Neural crest cell (in vitro differentiated cells): Measurements from ENCODE around the gene TRH. TPM values are rescaled to one million over a fixed set of nuclear protein-coding genes. Genes with fewer than 3 reads are reported as not detected.

Experiments used
- DNase-seq: peaks from one replicate; pipeline ENCODE4 v3.0.0; 2021; ENCODE audit warnings: low read depth, mixed read lengths, low spot score
- H3K27ac Mint-ChIP-seq: one replicate; pipeline ENCODE4 v1.8.0; 2021; ENCODE audit warnings: mild to moderate bottlenecking, mixed read lengths; ENCODE audit not compliant: unreplicated experiment
- H3K27me3 Mint-ChIP-seq: 2 replicates; pipeline ENCODE4 v1.8.0; 2021; ENCODE audit warnings: low read depth, mild to moderate bottlenecking, mixed read lengths
- H3K36me3 Mint-ChIP-seq: 2 replicates; pipeline ENCODE4 v1.8.0; 2021; ENCODE audit warnings: low read depth, mild to moderate bottlenecking, mixed read lengths
- H3K4me1 Mint-ChIP-seq: 2 replicates; pipeline ENCODE4 v1.8.0; 2021; ENCODE audit warnings: mixed read lengths
- H3K4me3 Mint-ChIP-seq: one replicate; pipeline ENCODE4 v1.8.0; 2021; ENCODE audit warnings: mild to moderate bottlenecking, mixed read lengths
- H3K9me3 Mint-ChIP-seq: 2 replicates; pipeline ENCODE4 v1.8.0; 2021; ENCODE audit warnings: mixed read lengths
- CTCF ChIP-seq: fragments of 200-600 bp; sonication (generic); conservative IDR thresholded peaks from 2 replicates; pipeline ENCODE4 v1.5.0; 2021; ENCODE audit warnings: antibody characterized with exemption, mild to moderate bottlenecking
- total RNA-seq: library from RNA; stranded (reverse); gene quantifications from 2 replicates; pipeline ENCODE4 v1.2.1, GENCODE V29; 2021

TRH gene
- total RNA-seq, 1 donor from 2014 or later, result 0.61 TPM

- H3K36me3 Mint-ChIP-seq, result no peaks in the 10 kb centered on the region
- no peaks in the 10 kb centered on the region for H3K9me3 Mint-ChIP-seq
- peaks cover 16% of the 10 kb centered on the region for H3K4me1 Mint-ChIP-seq
- DNase-seq, result no peak
- H3K4me3 Mint-ChIP-seq, result no peak overlapping the region
- no peaks in the 10 kb centered on the region for H3K27me3 Mint-ChIP-seq
- H3K27ac Mint-ChIP-seq, result no peak overlapping the region
- no peak for TF ChIP-seq CTCF
Observed at GRCh38 chr3:129936757-129937156, 37.8 kb upstream of the TRH start.

- Mint-ChIP-seq H3K9me3 (no peaks in the 10 kb centered on the region), H3K36me3 (no peaks in the 10 kb centered on the region), H3K4me3 (no peak overlapping the region), H3K27ac (peak overlapping the region; percentile 32), H3K4me1 (peaks cover 20% of the 10 kb centered on the region), H3K27me3 (no peaks in the 10 kb centered on the region)
- no peak for DNase-seq
- TF ChIP-seq CTCF, result no peak
Observed at GRCh38 chr3:129937717-129938116, 36.8 kb upstream of the TRH start.

GRCh38 chr3:129938140-129938930, 36.2 kb upstream of the TRH start:
- Mint-ChIP-seq H3K4me1 (peaks cover 20% of the 10 kb centered on the region), H3K4me3 (no peak overlapping the region), H3K27me3 (peaks cover 2% of the 10 kb centered on the region), H3K36me3 (no peaks in the 10 kb centered on the region), H3K27ac (no peak overlapping the region), H3K9me3 (no peaks in the 10 kb centered on the region)
- TF ChIP-seq CTCF, result peak; percentile 20
- DNase-seq, result no peak

GRCh38 chr3:129940086-129940485, 34.4 kb upstream of the TRH start:
- no peak overlapping the region for H3K4me3 Mint-ChIP-seq
- H3K27me3 Mint-ChIP-seq, result peaks cover 4% of the 10 kb centered on the region
- peak overlapping the region; percentile 44 for H3K27ac Mint-ChIP-seq
- DNase-seq, result no peak
- no peak for TF ChIP-seq CTCF
- no peaks in the 10 kb centered on the region for H3K36me3 Mint-ChIP-seq
- H3K4me1 Mint-ChIP-seq, result peaks cover 20% of the 10 kb centered on the region
- H3K9me3 Mint-ChIP-seq, result peaks cover 3% of the 10 kb centered on the region

GRCh38 chr3:129942296-129942695, 32.2 kb upstream of the TRH start:
- H3K27me3 Mint-ChIP-seq, result peaks cover 7% of the 10 kb centered on the region
- no peak overlapping the region for H3K27ac Mint-ChIP-seq
- peak; percentile 82 for DNase-seq
- no peak overlapping the region for H3K4me3 Mint-ChIP-seq
- no peaks in the 10 kb centered on the region for H3K36me3 Mint-ChIP-seq
- peak; percentile 82 for TF ChIP-seq CTCF
- peaks cover 3% of the 10 kb centered on the region for H3K9me3 Mint-ChIP-seq
- H3K4me1 Mint-ChIP-seq, result peaks cover 11% of the 10 kb centered on the region
